COLO668 (cell line): Measurements from ENCODE around the gene CUX1.

Experiments
- DNase-seq: peaks from one replicate; lab custom pipeline; 2025; ENCODE audit not compliant: unreplicated experiment; lab: John Stamatoyannopoulos, UW

The CUX1 gene

DNA sequence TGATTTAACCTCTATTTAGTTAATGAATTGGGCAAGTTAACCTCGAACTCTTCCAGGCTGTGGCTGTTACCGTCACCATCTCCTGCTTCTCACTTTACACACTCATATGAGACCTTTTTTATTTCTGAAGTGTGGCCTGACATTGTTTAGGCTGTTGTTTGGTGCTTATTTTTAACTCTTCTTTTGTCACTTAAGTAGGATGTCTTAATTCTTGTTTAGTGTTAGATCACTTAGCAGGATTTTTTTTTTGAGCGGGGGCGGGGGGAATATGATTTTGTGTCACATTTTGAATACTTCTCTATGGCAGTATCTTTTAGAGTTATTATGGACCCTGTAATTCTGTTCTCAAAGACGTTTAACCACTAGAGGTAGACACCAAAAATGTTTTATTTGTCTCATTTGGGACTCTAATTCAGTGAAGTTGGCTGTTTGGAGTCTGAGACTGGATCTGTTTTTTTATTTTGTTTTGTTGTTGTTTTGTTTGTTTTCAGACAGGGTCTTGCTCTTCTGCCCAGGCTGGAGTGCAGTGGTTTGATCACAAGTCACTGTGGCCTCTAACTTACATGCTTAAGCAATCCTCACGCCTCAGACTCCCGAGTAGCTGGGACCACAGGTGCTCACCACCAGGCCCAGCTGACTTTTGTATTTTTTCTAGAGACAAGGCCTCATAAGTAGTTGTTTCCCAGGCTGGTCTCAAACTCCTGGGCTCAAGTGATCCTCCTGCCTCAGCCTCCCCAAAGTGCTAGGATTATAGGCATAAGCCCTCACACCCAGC is 73.5 kb downstream of the CUX1 start:
- no peak for DNase-seq

DNA sequence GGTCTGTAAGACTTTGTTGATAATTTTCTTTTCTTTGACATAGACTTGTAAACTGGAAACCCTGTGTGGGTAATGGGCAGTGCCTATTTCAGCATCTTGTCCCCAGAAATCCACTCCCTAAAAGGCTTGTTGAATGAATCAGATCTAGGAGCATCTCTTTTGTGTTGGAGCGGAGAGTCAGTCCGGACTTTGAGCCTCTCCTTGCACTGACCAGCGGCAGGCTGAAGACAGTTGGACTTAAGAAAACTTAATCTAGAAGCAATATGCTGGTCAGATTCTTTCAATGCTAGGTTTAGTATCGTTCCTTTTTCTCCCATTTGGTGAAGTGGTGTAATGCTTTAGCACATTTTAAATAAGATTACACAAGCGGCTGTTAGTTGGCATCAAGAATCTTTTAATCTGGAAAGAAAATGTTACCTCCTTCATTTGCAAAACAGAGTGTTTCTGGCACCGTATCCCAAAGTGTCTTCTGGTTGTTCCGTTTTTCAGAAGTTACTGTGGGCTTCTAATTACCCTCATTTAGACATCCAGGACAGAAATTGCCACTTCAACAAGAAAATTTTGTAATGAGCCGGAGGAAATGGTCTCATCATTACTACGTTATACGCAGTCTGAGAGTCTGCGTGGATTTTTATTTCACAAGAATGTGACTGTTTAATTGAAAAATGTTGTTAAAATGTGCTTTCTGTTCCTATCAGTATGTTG is 74.7 kb downstream of the CUX1 start:
- no peak for DNase-seq

DNA sequence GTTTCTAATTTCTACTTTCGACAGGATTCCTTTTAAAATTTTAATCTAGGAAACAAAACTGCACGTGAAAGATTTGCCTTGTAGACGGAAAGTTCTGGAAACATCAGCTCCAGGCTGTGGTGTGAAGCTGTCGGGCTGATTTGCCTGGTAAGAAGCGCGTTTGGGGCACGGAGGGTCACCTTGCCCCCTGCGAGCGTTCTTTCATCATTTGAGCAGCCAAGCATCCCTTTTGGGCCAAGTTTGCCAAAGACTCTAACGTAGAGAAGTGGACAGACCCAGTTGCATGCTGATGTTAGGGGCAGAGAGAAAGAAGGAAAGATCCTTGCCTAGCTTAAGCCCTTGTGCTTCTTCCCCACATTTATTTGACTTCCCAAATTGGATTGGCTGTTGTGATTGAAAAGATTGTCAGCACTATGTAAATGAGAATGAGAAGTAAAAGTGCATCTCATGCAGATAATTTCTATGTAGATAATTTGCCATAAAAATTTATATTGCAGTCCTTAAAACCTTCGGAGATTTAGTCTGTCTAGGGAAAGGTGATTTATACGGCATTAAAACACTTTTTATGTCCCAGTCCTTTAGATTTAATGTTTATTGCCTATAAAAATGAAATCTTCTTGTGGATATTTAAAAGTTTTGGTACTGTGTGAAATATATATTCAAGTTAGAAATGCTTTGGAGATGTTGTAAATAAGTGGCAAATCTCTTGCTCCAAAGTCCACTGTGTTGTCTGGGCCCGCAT is 76.1 kb downstream of the CUX1 start:
- DNase-seq: no peak

DNA sequence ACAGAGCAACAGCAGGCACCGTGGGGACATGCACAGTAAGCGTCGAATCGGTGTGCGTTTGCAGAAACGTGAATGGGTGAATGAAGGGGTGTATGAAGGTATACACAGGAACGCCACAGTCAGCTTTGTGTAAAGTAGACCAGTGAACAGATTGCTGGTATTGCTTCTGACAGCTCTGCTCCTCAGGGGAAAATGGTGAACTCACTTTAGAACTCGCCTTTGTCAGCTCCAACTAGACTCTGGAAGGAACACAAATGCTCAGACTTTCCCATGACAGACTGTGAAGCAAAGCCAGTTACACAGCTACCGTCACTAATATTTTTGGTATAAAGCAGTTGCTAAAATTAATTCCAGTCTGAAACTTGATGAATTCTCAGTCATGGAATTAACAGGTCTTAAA is 78.9 kb downstream of the CUX1 start:
- no peak for DNase-seq

DNA sequence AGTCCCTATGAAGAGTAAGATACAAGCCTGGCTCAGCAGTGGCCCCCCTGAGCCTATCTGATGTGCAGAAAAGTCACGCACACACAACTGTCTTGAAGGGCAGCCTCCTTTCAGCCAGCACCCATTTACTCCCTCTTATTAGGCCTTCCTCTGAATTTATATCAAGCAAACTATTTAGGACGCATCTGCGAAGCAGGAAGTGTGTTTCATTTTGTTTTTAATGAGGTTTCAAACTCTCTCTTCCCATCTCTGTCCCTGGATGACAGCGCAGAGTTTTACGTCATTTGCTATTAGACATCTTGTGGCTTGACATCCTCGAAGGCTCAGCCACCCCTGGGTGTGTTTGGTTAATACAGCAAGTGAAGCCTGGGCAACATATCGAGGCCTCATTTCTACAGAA is 79.5 kb downstream of the CUX1 start:
- no peak for DNase-seq

DNA sequence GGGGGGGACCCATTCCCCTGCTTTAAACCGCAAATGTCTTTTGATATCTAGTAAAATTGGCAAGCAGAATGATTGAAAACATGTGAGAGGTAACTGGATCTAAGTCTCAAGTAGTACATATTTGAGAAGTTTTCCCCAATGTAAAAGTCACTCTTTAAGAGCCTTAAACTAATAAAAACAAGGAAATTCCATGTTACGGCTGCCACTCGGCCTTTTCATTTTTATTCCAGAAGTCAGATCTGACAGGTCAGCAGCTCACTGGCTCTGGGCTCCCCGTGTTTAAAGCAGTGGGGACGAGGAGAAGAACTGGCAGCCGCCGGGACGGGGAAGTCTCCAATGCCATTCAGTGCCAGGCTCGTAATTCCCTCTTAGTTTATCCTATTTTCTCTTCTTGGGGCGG is 80.7 kb downstream of the CUX1 start:
- no peak for DNase-seq

DNA sequence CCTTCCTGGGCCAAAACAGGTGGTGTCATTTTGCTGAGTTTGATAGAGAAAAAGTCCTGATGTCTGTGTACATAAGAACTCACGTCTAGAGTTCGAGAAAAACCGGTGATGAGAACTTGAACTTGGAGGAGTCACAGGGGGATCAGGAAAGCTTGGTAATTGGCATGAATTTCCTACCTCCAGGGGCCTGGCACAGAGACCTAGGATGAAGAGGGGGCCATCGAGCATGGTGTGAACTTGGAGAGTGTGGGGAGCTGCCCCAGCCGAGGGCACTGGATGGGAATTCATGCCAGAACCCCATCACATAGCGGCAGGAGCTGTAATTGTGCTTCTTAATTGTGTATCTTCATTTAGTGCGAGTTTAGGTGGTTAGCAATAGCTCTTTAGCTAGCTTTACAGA is 82.2 kb downstream of the CUX1 start:
- DNase-seq: no peak

DNA sequence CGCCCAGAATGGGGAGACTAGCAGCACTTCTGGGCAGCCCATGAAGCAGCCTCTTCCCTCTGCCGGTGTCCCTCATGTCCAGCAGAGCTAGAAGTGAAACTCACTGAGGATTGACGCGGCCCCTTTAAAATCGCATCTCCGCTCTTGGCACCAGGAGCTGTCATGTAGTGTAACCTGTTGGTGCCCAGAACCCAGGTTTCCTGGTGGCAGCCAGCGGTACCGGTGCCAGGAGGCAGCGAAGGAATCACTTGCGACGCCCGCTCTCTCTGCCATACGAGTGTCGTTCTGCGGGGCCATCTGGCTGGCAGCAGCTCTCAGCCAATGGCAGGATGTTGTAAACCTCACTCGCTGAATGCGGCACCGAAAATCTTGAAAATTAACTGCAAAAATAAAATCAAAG is 82.7 kb downstream of the CUX1 start:
- DNase-seq: no peak

DNA sequence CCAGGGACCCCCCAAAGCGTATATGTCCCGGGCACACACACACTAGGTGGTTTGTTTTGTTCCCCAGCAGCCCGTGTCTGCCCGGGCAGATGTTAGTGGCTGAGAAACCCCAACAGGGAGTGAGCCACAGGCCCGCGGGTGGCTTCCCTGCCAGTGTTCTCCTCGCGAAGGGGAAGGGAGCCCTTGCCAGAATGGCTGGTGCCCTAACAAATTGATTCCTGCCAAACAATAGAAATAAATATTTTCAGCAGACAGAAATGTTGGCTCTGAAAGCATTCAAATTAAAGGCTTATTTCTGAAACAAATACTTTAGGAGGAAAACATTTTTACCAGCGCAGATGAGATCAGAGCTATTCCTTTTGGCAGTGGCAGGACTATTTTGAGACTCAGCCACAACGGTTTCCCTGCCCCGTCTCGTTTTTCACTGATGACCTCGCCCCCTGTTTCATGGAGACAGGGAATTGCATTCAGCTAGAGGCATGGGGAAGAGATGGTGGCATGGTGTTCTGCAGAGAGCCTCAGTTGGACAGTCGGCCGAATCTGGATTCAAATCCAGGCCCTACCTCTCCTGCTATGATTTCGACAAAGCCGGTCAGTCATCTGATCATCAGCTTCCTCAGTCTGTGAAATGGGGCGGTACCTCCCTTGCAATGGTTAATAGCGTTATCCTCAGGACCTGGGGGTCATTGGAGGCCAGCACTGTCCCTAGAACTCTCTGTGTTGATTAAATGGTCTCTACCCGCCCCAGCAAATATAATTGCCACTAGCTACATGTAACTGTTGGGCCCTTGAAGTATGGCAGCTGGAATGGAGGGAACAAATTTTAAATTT is 84.5 kb downstream of the CUX1 start:
- DNase-seq: no peak

DNA sequence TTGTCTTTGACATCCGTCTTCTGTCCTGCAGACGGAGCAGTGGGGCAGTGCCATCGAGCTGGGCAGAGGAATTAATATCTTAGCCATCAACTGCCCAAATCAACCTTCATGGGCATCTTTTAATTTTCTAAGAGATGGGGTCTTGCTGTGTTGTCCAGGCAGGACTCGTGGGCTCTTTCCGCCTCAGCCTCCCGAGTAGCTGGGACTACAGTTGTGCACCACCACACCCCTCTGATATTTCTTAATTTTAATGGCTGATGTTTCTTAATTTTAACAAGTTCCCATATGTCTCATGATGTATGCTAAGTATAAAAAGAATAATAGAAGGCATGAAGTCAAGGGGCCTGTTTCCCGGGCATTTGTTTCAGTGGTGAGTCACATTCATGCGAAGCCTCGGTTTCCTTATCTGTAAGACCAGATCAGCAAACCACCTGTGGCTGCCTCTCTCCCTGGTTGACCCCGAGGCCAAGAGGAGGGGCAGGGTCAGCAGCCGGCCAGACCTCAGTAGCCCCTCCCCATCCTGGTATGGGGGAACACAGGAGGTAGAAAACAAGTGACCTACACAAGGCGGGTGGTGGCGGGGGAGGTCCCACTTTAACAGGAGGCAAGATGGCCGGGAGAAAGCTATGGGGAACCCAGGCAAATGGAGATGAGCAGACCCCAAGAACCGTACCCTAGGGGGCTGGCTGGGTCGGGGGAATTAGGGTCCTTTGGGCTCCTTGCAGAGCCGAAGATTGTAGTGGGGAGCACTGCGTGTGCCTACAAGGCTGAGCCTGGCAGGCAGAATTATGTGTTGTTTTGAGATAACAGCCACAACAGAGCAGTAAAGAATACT is 85.5 kb downstream of the CUX1 start:
- no peak for DNase-seq

DNA sequence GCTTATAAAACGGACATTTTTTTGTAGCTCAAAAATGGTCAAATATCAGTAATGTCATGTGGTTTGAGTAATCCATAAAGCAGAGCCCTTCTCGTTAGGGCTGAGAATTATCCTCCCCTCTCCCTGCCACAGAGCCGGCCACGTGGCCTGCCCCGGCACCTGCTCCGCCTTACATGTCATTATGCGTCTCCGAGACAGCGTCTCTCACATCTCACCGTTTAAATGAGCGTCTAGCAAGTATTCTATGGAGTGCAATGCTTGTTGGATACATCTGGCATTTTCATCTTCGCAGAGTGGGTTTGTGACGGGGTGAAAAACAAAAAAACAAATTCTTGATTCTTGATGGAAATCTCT is 86.1 kb downstream of the CUX1 start:
- DNase-seq: no peak

DNA sequence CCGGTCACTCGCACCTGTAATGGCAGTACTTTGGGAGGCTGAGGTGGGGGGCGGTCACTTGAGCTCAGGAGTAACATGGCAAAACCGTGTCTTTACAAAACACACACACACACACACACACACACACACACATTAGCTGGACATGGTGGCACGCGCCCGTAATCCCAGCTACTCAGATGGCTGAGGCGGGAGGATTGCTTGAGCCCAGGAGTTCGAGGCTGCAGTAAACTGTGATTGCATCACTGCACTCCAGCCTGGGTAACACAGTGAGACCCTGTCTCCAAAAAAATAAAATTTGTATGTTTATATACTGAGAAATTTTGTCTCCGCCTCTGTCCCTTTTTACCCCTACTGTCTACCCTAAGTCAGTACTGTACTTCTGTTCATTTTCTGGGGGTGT is 86.6 kb downstream of the CUX1 start:
- no peak for DNase-seq

DNA sequence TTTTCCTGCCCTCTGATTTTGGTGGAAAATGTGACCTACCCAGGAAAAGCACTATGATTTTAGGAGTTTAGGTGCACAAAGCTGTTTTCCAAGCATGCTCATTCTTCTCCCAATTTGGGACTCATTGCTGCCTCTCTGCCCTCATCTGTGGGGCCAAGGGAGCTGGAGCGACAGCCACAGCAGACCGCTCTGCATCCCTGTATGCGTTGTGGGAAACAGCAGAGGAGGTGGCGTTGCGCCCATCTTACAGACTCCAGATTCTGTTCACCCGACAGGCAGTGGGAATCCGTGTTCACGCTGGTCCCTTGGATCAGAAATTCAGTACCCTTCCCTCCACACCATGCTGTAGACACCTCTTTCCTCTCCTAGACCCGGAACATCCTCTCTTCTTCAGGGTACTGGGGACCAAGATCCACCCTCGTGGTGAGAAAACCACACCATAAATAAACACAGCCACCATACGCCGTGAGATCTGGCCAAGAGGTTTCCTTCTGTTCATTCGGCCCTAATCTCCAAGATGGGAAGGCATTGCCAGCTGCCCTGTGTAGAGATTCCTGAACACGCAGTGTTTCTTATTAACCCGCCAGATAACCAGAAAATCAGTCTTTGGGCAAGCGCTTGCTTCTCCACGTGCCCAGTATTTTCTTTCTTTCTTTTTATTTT is 87.9 kb downstream of the CUX1 start:
- no peak for DNase-seq

DNA sequence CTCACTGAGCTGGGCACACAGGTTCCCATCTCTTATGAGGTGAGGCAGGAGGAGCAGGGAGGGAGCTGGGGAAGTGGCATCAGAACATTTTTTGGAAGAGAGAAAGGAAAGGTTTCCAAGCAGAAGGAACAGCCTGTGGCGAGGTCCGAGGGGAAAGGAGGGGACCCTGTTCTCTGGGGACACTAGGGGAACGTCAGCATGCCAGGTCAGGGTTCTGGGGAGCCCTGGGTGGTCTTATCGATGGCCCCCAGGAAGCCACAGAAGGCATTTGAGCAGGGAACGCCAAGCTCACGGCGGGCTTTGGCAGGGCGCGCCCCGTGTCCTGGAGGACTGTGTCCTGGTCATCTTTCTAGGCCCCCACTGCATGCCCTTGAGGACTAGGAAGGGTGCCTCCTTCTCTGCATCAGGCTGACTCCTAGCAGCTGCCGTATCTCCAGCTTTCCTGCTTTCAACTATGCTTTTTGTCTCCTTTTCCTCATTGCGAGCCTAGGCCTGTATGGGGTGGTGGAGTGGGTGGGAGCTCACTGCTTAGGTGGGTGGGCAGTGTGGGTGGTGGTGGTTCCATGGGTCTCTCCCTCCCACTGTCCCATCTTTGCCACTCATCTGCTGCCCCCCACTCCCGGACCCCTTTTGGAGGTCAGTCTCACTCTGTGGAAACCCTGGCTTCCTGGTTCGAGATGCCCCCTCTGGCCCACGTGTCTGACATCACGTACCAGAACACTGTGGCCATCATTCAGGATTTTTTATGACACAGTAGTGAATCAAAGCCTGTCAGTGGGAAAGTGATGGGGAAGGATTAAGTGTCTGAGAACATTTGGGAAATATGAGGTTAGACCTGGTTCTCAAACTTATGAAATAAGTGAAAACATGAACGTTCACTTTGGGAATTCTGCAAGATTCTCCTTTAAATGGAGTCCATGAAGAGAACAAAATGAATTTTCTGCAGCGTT is 89.1 kb downstream of the CUX1 start:
- DNase-seq: no peak

DNA sequence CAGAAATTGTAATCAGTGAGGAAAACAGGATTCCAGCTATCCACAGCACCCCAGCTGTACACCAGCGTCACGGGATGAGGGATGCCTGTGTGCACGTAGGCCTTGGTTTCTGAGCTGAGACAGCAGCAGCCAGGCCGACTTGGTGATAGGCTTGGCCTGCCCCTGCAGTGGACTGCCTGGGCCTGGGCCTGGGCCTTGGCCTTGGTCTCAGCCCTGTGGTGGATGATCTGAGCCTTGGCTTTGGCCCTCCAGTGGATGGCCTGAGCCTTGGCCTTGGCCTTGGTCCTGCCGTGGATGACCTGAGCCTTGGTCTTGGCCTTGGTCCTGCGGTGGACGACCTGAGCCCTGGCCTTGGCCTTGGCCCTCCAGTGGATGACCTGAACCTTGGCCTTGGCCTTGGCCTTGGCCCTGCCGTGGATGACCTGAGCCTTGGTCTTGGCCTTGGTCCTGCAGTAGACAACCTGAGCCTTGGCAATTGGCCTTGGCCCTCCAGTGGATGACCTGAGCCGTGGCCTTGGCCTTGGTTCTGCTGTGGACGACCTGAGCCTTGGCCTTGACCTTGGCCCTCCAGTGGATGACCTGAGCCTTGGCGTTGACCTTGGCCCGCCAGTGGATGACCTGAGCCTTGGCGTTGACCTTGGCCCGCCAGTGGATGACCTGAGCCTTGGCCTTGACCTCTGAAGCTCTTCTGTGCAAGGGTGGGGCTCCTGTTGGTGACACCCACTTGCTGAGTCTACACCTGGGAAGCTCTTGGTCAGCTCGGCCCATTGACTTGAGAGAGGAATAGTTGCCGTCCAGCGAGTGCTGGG is 93.8 kb downstream of the CUX1 start:
- no peak for DNase-seq

DNA sequence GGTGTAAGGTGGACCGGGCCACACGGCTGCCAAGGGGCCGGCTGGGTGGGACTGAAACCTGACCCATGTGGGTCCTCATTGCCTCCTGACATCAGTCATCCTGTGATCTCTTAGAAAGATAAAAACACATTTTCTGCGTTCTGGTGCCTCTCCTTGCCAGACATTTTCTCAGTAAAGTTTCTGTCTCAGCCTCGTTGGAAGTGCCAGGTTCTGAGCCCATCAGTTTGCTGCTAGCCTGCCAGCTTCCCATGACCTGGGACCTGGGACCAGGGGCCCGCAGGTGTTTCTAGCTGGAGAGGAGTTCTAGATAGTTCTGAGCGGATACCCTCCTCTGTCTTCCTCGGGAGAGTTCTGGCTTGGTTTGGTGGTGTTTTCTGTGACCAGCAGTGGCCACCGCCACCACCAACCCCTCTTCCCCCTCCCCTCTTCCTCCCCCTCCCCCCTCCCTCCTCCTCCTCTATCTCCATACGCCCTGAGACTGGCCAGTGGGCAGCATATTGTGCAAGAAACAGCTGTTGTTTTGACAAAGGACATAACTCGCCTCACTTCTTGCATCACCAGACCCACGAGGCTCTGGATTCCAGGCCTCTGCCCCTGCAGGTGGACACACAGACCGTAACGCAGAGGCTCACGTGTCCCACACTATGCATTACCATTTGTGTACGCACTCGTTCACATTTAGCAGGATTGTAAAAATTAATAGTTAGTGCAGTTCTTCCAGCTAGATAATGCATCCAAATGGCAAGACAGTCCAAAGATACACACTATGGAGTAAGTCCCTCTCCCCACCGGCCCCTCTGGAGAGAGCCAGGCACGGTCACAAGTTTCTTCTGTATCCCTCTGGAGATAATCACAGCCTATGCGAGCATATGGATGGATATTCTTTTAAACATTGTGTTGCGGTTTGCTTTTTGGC is 94.6 kb downstream of the CUX1 start:
- DNase-seq: no peak

DNA sequence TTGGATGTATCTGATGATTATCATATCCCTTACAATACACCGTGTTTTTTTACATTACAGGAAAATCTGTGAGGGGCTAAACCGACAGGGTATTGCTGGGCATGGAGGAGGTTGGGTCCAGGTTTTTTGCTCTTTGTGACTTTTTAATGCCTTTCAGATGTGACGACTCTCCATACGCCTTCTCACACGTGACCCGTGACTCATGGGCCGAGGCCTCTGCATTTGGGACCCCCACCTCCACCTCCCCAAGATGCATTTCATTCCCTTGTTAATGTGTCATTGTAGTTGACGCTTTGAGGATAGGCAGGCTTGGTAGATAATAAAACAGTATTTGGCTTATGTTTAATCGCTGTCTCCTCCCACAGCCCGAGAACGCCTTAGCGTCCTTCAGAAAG is 95.3 kb downstream of the CUX1 start:
- no peak for DNase-seq
